ENCODE results near the gene NHEJ1.

DNA sequence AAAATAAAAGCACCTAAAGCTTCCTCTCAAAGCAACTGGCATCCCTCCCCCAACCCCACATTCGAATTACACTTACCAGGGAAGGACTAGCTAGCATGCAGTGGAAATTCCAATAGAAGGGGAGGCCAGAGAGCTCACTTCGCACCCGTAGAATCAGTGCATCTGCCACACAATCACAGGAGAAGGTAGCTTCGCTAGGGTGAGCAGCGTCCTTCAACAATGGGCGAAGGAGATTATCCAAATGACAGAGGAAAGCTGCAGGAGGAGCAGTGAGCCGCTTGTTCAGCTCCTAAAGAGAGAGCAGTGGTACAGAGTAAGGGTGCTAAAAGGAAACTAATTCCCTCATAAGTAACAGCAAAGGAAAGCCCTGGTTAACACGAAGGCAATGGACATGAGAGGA is 3.2 kb downstream of the NHEJ1 start:
- TF ChIP-seq EZH2 (IDR thresholded peaks at IDR 0.05; ENCODE audit: borderline replicate concordance, low read length), result no peak
- TF ChIP-seq, protein P1, sequence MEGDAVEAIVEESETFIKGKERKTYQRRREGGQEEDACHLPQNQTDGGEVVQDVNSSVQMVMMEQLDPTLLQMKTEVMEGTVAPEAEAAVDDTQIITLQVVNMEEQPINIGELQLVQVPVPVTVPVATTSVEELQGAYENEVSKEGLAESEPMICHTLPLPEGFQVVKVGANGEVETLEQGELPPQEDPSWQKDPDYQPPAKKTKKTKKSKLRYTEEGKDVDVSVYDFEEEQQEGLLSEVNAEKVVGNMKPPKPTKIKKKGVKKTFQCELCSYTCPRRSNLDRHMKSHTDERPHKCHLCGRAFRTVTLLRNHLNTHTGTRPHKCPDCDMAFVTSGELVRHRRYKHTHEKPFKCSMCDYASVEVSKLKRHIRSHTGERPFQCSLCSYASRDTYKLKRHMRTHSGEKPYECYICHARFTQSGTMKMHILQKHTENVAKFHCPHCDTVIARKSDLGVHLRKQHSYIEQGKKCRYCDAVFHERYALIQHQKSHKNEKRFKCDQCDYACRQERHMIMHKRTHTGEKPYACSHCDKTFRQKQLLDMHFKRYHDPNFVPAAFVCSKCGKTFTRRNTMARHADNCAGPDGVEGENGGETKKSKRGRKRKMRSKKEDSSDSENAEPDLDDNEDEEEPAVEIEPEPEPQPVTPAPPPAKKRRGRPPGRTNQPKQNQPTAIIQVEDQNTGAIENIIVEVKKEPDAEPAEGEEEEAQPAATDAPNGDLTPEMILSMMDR (conservative IDR thresholded peaks at IDR 0.05 in 1 of 2, IDR thresholded peaks at IDR 0.05 in 1 of 2; ENCODE audit: extremely low read depth in 1 of 2, insufficient read depth in 1 of 2, low read depth in 1 of 2, low read length in 2 of 2), result no peak
